SK-N-MC (cell line): Measurements from ENCODE around the gene UBE3A.

Experiments
- DNase-seq: peaks from one replicate; pipeline ENCODE4 v3.0.0-alpha.2; 2011; ENCODE audit warnings: low read depth, low spot score
- H3K27ac ChIP-seq: fragments of 200-600 bp; sonication (generic); 2 replicates; pipeline ENCODE4 v1.5.1; 2016; ENCODE audit warnings: mixed run types
- H3K36me3 ChIP-seq: fragments of 200-600 bp; sonication (generic); 2 replicates; pipeline ENCODE4 v1.6.1; 2017; ENCODE audit warnings: antibody characterized with exemption, low read length, mixed read lengths; ENCODE audit not compliant: insufficient read depth
- H3K4me3 ChIP-seq: fragments of 200-600 bp; sonication (generic); 2 replicates; pipeline ENCODE4 v1.5.1; 2016
- H3K9ac ChIP-seq: fragments of 200-600 bp; sonication (generic); 2 replicates; pipeline ENCODE4 v1.8.0; 2017; ENCODE audit warnings: mixed run types, mixed read lengths; ENCODE audit not compliant: insufficient read length
- H3K9me3 ChIP-seq: fragments of 200-600 bp; sonication (generic); 2 replicates; pipeline ENCODE4 v1.6.1; 2017; ENCODE audit warnings: low read depth, mild to moderate bottlenecking, antibody characterized with exemption, low read length, moderate library complexity, mixed read lengths
- EZH2 ChIP-seq: fragments of 200-600 bp; sonication (generic); IDR thresholded peaks from one replicate; pipeline ENCODE4 v1.6.1; 2017; ENCODE audit warnings: antibody characterized with exemption
- FOXP2 ChIP-seq: optimal IDR thresholded peaks from 2 replicates; pipeline ENCODE3; 2011; ENCODE audit warnings: mild to moderate bottlenecking, moderate library complexity; ENCODE audit not compliant: insufficient read depth; ENCODE audit errors: extremely low read length, control extremely low read depth
- POLR2AphosphoS5 ChIP-seq: IDR thresholded peaks from 2 replicates; pipeline ENCODE4 v1.6.1; 2012; ENCODE audit warnings: mild to moderate bottlenecking, low read depth, low read length, borderline replicate concordance

UBE3A gene

DNA sequence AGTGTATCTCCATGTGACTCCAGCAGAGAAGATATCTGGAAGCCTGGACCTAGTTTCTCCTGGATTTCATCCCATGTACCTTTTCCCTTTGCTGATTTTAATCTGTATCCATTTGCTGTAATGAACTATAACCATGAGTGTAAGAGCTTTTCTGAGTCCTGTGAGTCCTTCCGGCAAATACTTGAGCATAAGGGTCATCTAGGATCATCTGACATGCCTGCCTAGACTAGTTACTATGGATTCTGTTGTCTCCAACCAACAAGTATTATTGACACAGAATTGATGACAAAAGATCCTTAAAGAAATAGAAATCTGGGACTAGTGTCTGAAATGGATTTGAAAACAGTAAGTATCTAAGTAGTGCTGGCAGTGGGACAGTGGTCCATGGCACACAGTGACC, 11.3 kb upstream of the UBE3A start:
- H3K9me3 ChIP-seq = no peaks in the 10 kb centered on the region
- no peaks in the 10 kb centered on the region for H3K36me3 ChIP-seq
- no peak overlapping the region for H3K4me3 ChIP-seq
- H3K27ac ChIP-seq = no peak overlapping the region
- DNase-seq = no peak
- H3K9ac ChIP-seq = no peak overlapping the region
- TF ChIP-seq EZH2 = no peak
- TF ChIP-seq FOXP2 = no peak
- no peak for TF ChIP-seq POLR2AphosphoS5

DNA sequence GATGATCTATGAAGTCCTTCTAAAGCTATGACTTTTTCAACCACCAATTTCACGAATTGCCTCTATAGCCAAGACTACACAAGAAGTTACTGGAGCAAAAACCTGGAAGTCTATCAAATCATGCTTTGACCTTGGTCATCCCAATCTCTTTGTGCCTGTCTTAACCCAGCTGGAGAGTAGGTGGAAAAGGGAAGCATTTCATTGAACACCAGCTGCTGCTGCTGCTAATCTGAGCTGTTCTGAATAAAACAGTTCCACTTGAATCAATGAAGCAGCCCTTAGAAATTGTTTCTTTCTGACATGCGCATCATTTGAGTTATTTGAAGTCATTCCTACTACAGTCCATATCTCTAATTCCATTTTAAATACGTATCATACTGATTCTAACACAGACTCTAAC, 7.3 kb upstream of the UBE3A start:
- no peak for TF ChIP-seq FOXP2
- no peak for TF ChIP-seq POLR2AphosphoS5
- TF ChIP-seq EZH2 = no peak
- H3K9me3 ChIP-seq = no peaks in the 10 kb centered on the region

DNA sequence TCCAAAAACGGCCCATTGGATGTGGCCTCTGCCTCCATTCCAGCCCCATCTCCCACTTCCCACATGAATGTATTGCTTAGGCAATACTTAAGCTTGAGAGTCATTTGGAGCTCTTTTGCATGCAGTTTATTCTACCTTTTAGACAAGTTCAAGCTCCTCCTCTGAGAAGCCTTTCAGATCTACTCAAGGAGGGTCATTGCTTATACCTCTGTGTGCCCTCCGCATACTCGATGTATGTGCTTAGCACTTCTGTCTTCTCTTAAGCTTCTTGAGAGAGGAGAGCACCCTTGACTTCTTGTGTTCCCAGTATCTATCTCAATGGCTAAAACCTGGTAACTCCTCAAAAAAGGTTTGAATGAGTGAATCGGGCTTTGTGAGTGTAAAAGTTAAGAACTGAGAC, 6.6 kb upstream of the UBE3A start:
- H3K27ac ChIP-seq = no peak overlapping the region
- TF ChIP-seq POLR2AphosphoS5 (no peak), EZH2 (no peak), FOXP2 (no peak)
- no peak overlapping the region for H3K9ac ChIP-seq
- no peaks in the 10 kb centered on the region for H3K9me3 ChIP-seq
- no peaks in the 10 kb centered on the region for H3K36me3 ChIP-seq
- DNase-seq = no peak
- no peak overlapping the region for H3K4me3 ChIP-seq

More for the DNA sequence above, 7.3 kb upstream of the UBE3A start:
- no peaks in the 10 kb centered on the region for H3K36me3 ChIP-seq
- H3K9ac ChIP-seq = no peak overlapping the region
- DNase-seq = no peak
- no peak overlapping the region for H3K4me3 ChIP-seq
- no peak overlapping the region for H3K27ac ChIP-seq

DNA sequence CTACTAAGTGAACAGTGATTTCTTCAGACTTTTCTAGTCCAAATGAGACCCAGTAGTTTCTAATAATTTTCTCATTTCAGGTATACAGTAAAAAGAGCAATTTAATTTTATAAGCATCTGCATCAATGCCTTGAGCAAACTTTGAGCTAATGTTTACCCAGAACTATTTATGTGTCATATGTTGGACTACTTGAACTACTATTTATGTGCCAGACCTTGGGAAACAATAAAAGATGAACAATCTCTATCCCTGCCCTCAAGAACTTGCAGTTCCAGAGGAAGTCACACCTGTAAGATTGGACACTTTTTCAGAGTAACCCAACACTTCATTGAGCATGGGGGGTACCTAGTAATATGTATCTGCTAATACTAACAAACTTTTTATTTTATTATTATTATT, 2.3 kb upstream of the UBE3A start:
- peaks cover 5% of the 10 kb centered on the region; the same call in 1 of the 2 replicates for H3K9me3 ChIP-seq
- no peak for TF ChIP-seq EZH2
- no peak for TF ChIP-seq FOXP2
- TF ChIP-seq POLR2AphosphoS5 = no peak
- H3K27ac ChIP-seq = no peak overlapping the region
- H3K36me3 ChIP-seq = peaks cover 13% of the 10 kb centered on the region
- H3K4me3 ChIP-seq = no peak overlapping the region
- H3K9ac ChIP-seq = no peak overlapping the region
- DNase-seq = no peak

DNA sequence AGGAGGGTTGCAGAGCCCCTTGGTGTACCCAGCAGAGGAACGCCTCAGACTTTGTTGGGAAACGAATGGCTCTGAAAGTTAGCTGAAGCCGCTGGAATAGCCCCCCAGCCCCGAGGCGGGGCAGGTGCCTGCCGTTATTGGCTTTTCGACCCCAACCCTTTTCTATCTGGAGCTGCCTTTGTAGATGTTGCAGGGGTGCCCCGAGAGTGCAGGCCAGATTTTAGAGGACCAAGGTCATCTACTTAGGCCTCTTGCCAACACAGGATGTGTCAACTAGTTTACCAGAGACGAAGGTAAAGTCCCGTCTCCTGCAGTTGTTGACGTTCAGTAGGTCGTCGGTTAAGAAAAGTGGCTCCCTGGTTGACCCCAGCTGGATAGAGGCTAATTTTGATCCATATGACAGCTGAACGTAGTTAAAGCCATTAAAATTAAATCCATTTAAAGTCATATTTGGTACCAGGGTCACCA, 579 bp upstream of the UBE3A start:
- H3K4me3 ChIP-seq = peak overlapping the region; percentile 89
- no peak for TF ChIP-seq EZH2
- TF ChIP-seq POLR2AphosphoS5 = no peak
- no peak for TF ChIP-seq FOXP2
- no peak for DNase-seq
- H3K9me3 ChIP-seq = peaks cover 12% of the 10 kb centered on the region; the same call in 1 of the 2 replicates
- peak overlapping the region; percentile 91 for H3K27ac ChIP-seq
- H3K36me3 ChIP-seq = peaks cover 30% of the 10 kb centered on the region
- H3K9ac ChIP-seq = peak overlapping the region; percentile 91

DNA sequence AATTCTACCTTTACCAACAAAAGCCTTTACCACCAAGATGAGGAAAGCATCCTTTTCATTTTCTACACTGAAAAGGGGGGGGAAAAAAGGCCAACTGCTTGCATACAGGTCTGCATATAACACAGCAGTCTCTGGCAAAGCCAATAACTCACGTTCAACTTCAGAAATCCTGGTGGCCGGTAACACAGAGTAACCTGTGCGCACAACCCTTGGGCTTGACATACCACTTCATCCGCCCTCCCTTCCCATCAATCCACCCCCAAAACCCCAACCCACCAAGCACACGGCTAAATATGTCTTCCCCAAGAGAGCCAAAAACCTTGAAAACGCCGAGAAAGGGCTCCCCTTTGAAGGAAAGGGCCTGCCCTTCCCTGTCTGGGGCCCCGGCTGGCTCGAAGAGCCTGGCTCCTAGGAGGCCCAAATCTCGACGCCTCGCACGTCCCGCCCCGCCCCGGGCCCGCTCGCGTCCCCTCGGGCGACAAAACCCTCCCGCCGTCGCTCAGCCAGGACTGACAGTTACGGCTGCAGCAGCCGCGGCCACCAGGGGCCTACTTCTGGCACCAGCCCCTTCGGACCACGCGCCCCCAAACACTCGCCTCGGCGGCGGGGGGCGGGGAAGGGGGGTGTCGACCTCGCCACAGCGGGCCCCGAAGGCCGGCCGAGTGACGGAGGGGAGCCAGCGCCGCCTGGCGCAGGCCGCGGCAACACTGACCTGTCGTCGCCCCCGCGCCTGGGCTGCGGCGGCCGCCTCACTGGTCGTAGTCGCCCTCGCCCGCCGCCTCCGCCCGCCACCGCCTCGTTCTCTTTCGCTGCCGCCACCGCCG, 835 bp downstream of the UBE3A start:
- Histone ChIP-seq H3K27ac (peak overlapping the region; percentile 92), H3K4me3 (peak overlapping the region; percentile 89), H3K9ac (peak overlapping the region; percentile 98), H3K36me3 (peaks cover 44% of the 10 kb centered on the region), H3K9me3 (peaks cover 24% of the 10 kb centered on the region)
- TF ChIP-seq EZH2 = no peak
- no peak for TF ChIP-seq POLR2AphosphoS5
- no peak for TF ChIP-seq FOXP2
- DNase-seq = no peak

DNA sequence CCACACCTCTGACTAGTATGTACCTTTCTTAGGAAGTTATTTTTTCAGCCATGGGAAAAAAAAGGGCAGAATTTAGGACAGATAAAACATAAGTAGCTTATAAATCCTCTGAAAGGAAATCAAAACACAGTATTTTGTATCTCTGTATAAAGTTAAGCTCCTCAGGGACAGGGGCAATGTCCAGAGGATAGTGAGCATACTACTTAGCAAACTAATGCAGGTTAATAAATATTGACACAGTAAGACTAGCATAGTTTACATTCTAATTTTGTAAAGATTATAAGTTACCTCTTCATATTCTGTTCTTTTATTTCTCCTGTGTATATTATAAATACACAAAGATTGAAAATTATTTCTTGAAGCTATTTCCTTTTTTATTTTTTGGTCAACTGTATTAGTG, 2.1 kb downstream of the UBE3A start:
- Histone ChIP-seq H3K4me3 (peak overlapping the region; percentile 89), H3K9ac (peak overlapping the region; percentile 98), H3K9me3 (peaks cover 24% of the 10 kb centered on the region), H3K27ac (no peak overlapping the region), H3K36me3 (peaks cover 56% of the 10 kb centered on the region)
- TF ChIP-seq EZH2 = no peak
- TF ChIP-seq POLR2AphosphoS5 = no peak
- no peak for TF ChIP-seq FOXP2
- DNase-seq = no peak

DNA sequence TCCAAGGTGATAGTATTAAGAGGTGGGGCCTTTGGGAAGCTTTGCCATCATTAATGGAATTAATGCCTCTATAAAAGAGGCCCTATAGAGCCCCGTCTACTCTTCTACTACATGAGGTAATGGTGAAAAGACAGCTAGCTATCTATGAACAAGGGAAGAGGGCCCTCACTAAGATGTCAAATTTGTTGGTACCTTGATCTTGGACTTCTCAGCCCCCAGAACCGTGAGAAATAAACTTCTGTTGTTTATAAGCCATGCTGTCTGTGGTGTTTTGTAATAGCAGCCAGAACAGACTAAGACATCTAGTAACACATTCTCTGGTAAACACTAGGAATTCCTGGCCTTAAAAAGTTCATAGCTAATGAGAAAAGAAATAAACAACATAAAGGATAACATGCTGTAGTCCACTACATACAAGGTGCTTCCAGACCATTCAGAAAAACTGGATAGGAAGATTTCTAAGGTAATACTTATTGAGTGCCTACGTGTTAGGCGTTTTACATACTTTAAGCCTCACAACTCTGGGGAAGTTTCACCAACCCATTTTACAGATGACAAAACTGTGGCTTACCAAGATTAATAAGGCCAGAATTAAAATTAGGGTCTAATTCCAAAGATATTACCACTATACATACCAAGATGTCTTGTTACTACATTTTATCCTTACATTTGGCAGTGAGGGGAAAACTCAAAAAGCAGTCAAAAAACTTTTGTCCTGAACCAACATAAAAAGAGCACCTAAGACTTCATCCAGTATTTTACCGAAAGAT, 3.2 kb downstream of the UBE3A start:
- DNase-seq = no peak
- no peak overlapping the region for H3K9ac ChIP-seq
- TF ChIP-seq POLR2AphosphoS5 (no peak), EZH2 (no peak), FOXP2 (no peak)
- peaks cover 66% of the 10 kb centered on the region for H3K36me3 ChIP-seq
- peak overlapping the region; percentile 29; the same call in 1 of the 2 replicates for H3K4me3 ChIP-seq
- peaks cover 24% of the 10 kb centered on the region for H3K9me3 ChIP-seq
- no peak overlapping the region for H3K27ac ChIP-seq
